Stimulated activated CD4-positive, alpha-beta T cell treated with anti-CD3 and anti-CD28 coated beads, Interleukin-15, amount 100 ng/mL, for 24 hours (primary cell): Measurements from ENCODE around the gene L1TD1.
"Not testable (repeated sequence)": the region's sequence is repeated elsewhere in the genome, so short reads cannot be mapped to it uniquely, and the experiment has no call there.

Experiments used
- DNase-seq: peaks from one replicate; pipeline ENCODE4 v3.0.0-alpha.2; 2020

L1TD1 gene

GRCh38 chr1:62208087-62208486, 13.4 kb downstream of the L1TD1 start:
- DNase-seq: no peak

- no peak for DNase-seq
These were observed 14.3 kb downstream of the L1TD1 start for GRCh38 chr1:62208970-62209369.

- no peak for DNase-seq
These were observed 15.4 kb downstream of the L1TD1 start for GRCh38 chr1:62209931-62210595.

- DNase-seq: no peak
These were observed 16.3 kb downstream of the L1TD1 start for GRCh38 chr1:62210960-62211359.

GRCh38 chr1:62212411-62212810, 17.8 kb downstream of the L1TD1 start:
- DNase-seq: no peak

GRCh38 chr1:62213075-62213914, 18.6 kb downstream of the L1TD1 start:
- no peak for DNase-seq

- no peak for DNase-seq
These were observed 24.0 kb downstream of the L1TD1 start for GRCh38 chr1:62218604-62219003.

- not testable (repeated sequence) for DNase-seq
These were observed 25.8 kb downstream of the L1TD1 start for GRCh38 chr1:62220456-62220855.

GRCh38 chr1:62221171-62221570, 26.5 kb downstream of the L1TD1 start:
- DNase-seq: no peak

- no peak for DNase-seq
These were observed 27.7 kb downstream of the L1TD1 start for GRCh38 chr1:62222321-62222720.

GRCh38 chr1:62224182-62224581, 29.5 kb downstream of the L1TD1 start:
- no peak for DNase-seq

GRCh38 chr1:62227496-62227895, 32.8 kb downstream of the L1TD1 start:
- no peak for DNase-seq

GRCh38 chr1:62228136-62228882, 33.7 kb downstream of the L1TD1 start:
- DNase-seq: no peak

GRCh38 chr1:62228883-62229187, 34.2 kb downstream of the L1TD1 start:
- DNase-seq: no peak

GRCh38 chr1:62229468-62229867, 34.8 kb downstream of the L1TD1 start:
- no peak for DNase-seq

GRCh38 chr1:62229932-62230331, 35.3 kb downstream of the L1TD1 start:
- no peak for DNase-seq

GRCh38 chr1:62230718-62231117, 36.1 kb downstream of the L1TD1 start:
- DNase-seq: no peak

- no peak for DNase-seq
These were observed 38.2 kb downstream of the L1TD1 start for GRCh38 chr1:62232871-62233278.

GRCh38 chr1:62233926-62234450, 39.3 kb downstream of the L1TD1 start:
- DNase-seq: no peak

GRCh38 chr1:62234688-62235087, 40.0 kb downstream of the L1TD1 start:
- no peak for DNase-seq

- DNase-seq: no peak
These were observed 40.9 kb downstream of the L1TD1 start for GRCh38 chr1:62235576-62235975.

GRCh38 chr1:62237361-62237760, 42.7 kb downstream of the L1TD1 start:
- no peak for DNase-seq

- DNase-seq: no peak
These were observed 43.3 kb downstream of the L1TD1 start for GRCh38 chr1:62237950-62238374.

GRCh38 chr1:62238507-62238906, 43.9 kb downstream of the L1TD1 start:
- no peak for DNase-seq
